HEK293 (cell line): ENCODE data around the gene RASGRP3.

Experiments used
- KLF16 ChIP-seq: fragments of 450-650 bp; formaldehyde crosslinking; IDR thresholded peaks from 2 replicates; pipeline ENCODE4 v1.5.1; 2017; ENCODE audit warnings: missing biosample characterization, missing genetic modification characterization
- ZFP69B ChIP-seq: fragments of 450-650 bp; formaldehyde crosslinking; IDR thresholded peaks from 2 replicates; pipeline ENCODE4 v1.5.1; 2016; ENCODE audit warnings: missing biosample characterization, missing genetic modification characterization
- ZNF274 ChIP-seq, 2 experiments: fragments of 200-500 bp in 1 of 2; fragments of 450-650 bp in 1 of 2; sonication (Bioruptor generic) in 1 of 2; formaldehyde crosslinking in 1 of 2; IDR thresholded peaks; 2 replicates each; pipeline versions ENCODE4 v1.5.1 to v1.6.1; 2014 to 2016; ENCODE audit warnings: borderline replicate concordance in 1 of 2, inconsistent platforms in 1 of 2, low read length in 1 of 2, missing biosample characterization in 1 of 2, missing genetic modification characterization in 1 of 2
- ZNF350 ChIP-seq: fragments of 450-650 bp; formaldehyde crosslinking; IDR thresholded peaks from 2 replicates; pipeline ENCODE4 v1.5.0; 2017; ENCODE audit warnings: missing biosample characterization, mild to moderate bottlenecking, missing genetic modification characterization
- TF ChIP-seq, protein P1 (sequence below): fragments of 450-650 bp; formaldehyde crosslinking; IDR thresholded peaks from 2 replicates; pipeline ENCODE4 v1.5.1; 2016; ENCODE audit warnings: missing biosample characterization, missing genetic modification characterization

DNA sequence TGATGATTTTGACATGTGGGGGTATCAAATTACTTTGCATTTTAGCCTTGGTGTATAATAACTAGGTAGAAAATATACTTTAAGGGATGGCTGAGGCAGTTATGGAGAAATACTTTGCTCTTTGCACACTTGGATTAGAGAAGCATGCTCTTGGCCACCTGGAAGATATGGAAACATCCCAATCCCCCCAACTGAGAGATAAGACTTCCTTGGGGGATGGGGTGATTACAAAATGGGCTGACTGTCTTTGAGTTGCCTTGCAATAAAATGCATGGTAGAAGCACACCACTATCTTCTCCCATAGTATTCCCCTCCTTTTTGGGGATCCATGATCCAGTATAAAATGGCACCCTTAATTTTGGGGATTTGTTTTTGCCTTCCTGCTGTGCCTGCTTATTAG is 137.7 kb downstream of the RASGRP3 start:
- TF ChIP-seq ZFP69B (tag by site-specific recombination) (no peak), ZNF350 (tag by site-specific recombination) (no peak), ZNF274 (IDR thresholded peaks at IDR 0.05; ENCODE audit: low read length) (no peak), ZNF274 (tag by site-specific recombination; IDR thresholded peaks at IDR 0.05; ENCODE audit: borderline replicate concordance) (no peak), KLF16 (no peak)
- TF ChIP-seq, protein P1, sequence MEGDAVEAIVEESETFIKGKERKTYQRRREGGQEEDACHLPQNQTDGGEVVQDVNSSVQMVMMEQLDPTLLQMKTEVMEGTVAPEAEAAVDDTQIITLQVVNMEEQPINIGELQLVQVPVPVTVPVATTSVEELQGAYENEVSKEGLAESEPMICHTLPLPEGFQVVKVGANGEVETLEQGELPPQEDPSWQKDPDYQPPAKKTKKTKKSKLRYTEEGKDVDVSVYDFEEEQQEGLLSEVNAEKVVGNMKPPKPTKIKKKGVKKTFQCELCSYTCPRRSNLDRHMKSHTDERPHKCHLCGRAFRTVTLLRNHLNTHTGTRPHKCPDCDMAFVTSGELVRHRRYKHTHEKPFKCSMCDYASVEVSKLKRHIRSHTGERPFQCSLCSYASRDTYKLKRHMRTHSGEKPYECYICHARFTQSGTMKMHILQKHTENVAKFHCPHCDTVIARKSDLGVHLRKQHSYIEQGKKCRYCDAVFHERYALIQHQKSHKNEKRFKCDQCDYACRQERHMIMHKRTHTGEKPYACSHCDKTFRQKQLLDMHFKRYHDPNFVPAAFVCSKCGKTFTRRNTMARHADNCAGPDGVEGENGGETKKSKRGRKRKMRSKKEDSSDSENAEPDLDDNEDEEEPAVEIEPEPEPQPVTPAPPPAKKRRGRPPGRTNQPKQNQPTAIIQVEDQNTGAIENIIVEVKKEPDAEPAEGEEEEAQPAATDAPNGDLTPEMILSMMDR (tag by site-specific recombination) = no peak
